Natural killer cell (primary cell): ENCODE measurements around the gene MESP2. TPM values are rescaled to one million over a fixed set of nuclear protein-coding genes. Genes with fewer than 3 reads are reported as not detected.

ENCODE experiments used
- ATAC-seq, 3 donors: fragments of 150-1000 bp in 2 of 3; fragments of 200-7000 bp in 1 of 3; cut with Tn5 transposase; 1 replicate in 1 of 3; 2 replicates in 2 of 3; pipeline ENCODE4 v1.10.0; 2021; ENCODE audit warnings: mild to moderate bottlenecking in 2 of 3, moderate library complexity in 2 of 3
- DNase-seq, 2 donors: peaks; one replicate each; pipeline versions ENCODE4 v3.0.0 to v3.0.0-alpha.2; 2013 to 2021; ENCODE audit warnings: mixed read lengths in 1 of 2
- H3K27ac ChIP-seq: one replicate; pipeline ENCODE4 v1.5.1; 2013; ENCODE audit warnings: mild to moderate bottlenecking, low read length
- H3K27me3 ChIP-seq: one replicate; pipeline ENCODE4 v1.6.1; 2013; ENCODE audit warnings: low read length; ENCODE audit not compliant: control insufficient read depth, insufficient read depth
- H3K36me3 ChIP-seq: one replicate; pipeline ENCODE4 v1.6.1; 2013; ENCODE audit warnings: low read length; ENCODE audit not compliant: control insufficient read depth, insufficient read depth
- H3K4me1 ChIP-seq: one replicate; pipeline ENCODE4 v1.6.1; 2013; ENCODE audit warnings: low read length; ENCODE audit not compliant: control insufficient read depth, insufficient read depth
- H3K4me3 ChIP-seq: one replicate; pipeline ENCODE4 v1.5.1; 2013; ENCODE audit warnings: low read length
- H3K9me3 ChIP-seq: one replicate; pipeline ENCODE4 v1.6.1; 2013; ENCODE audit warnings: low read length; ENCODE audit not compliant: control insufficient read depth, insufficient read depth
- H3K27ac Mint-ChIP-seq, 2 donors: one replicate each; pipeline ENCODE4 v1.8.0; 2022; ENCODE audit warnings: mild to moderate bottlenecking in 2 of 2, mixed read lengths in 2 of 2, moderate library complexity in 1 of 2
- H3K27me3 Mint-ChIP-seq, 2 donors: one replicate each; pipeline ENCODE4 v1.8.0; 2022; ENCODE audit warnings: low read depth in 2 of 2, mixed read lengths in 2 of 2
- H3K36me3 Mint-ChIP-seq: one replicate; pipeline ENCODE4 v1.8.0; 2022; ENCODE audit warnings: mixed read lengths
- H3K4me1 Mint-ChIP-seq, 2 donors: one replicate each; pipeline ENCODE4 v1.8.0; 2022; ENCODE audit warnings: mixed read lengths in 2 of 2
- H3K4me3 Mint-ChIP-seq: one replicate; pipeline ENCODE4 v1.8.0; 2022; ENCODE audit warnings: mild to moderate bottlenecking, moderate library complexity, mixed read lengths
- H3K9me3 Mint-ChIP-seq, 2 donors: one replicate each; pipeline ENCODE4 v1.8.0; 2022; ENCODE audit warnings: mixed read lengths in 2 of 2
- CTCF ChIP-seq: fragments of 200-600 bp; IDR thresholded peaks from one replicate; pipeline ENCODE4 v1.8.0; 2022; ENCODE audit warnings: antibody characterized with exemption
- WGBS: methylation state at CpG from one replicate; pipeline ENCODE4 v1.1.7; 2013; ENCODE audit warnings: missing lambda C conversion rate; ENCODE audit not compliant: insufficient coverage; 5-methylcytosine and 5-hydroxymethylcytosine counted together
- intact Hi-C: fragments of 100-400 bp; cut with micrococcal nuclease; formaldehyde crosslinking; loops from one replicate; pipeline ENCODE4 v1.14.2; 2022
- total RNA-seq, 4 donors: library from RNA; stranded (reverse); fragments of 120-200 nt in 1 of 4; gene quantifications; one replicate each; pipeline versions ENCODE4 v1.2.3 to v1.2.4, GENCODE V29; 2013 to 2022

MESP2 gene, protein sequence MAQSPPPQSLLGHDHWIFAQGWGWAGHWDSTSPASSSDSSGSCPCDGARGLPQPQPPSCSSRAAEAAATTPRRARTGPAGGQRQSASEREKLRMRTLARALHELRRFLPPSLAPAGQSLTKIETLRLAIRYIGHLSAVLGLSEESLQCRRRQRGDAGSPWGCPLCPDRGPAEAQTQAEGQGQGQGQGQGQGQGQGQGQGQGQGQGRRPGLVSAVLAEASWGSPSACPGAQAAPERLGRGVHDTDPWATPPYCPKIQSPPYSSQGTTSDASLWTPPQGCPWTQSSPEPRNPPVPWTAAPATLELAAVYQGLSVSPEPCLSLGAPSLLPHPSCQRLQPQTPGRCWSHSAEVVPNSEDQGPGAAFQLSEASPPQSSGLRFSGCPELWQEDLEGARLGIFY
- total RNA-seq: not detected
- total RNA-seq (2013): 0.11 TPM

GRCh38 chr15:89776274-89777072 is at the start of gene MESP2:
TSS of gene MESP2 (plus strand) at chr15:89776332. CDS start at chr15:89776358, 26 bp downstream.
- ATAC-seq: peak; percentile 67 to 80 (median 71)
- Mint-ChIP-seq H3K4me1 (no peaks in the 10 kb centered on the region), H3K36me3 (no peaks in the 10 kb centered on the region), H3K9me3 (no peaks in the 10 kb centered on the region), H3K27me3 (peaks cover 9% of the 10 kb centered on the region in 2 donors), H3K27ac (no peak within 1 kb of the TSS), H3K4me3 (peak within 1 kb of the TSS; percentile 70)
- no peaks in the 10 kb centered on the region for H3K9me3 ChIP-seq
- intact Hi-C loops: no loop called here
- WGBS: 8% methylated on average over 82 of the region's 82 CpGs
- H3K4me3 ChIP-seq: peak within 1 kb of the TSS; percentile 16
- H3K4me1 ChIP-seq: peaks cover 25% of the 10 kb centered on the region
- H3K27ac ChIP-seq: no peak within 1 kb of the TSS
- no peak for TF ChIP-seq CTCF
- H3K36me3 ChIP-seq: no peaks in the 10 kb centered on the region
- H3K27me3 ChIP-seq: peaks cover 4% of the 10 kb centered on the region
- peak; percentile 52 to 67 for DNase-seq

- intact Hi-C loops: no loop called here
- no peak overlapping the region for H3K4me3 Mint-ChIP-seq
- Histone ChIP-seq H3K4me3 (no peak overlapping the region), H3K27ac (no peak overlapping the region), H3K9me3 (no peaks in the 10 kb centered on the region), H3K27me3 (no peaks in the 10 kb centered on the region), H3K4me1 (no peaks in the 10 kb centered on the region), H3K36me3 (no peaks in the 10 kb centered on the region)
- no peak overlapping the region for H3K27ac Mint-ChIP-seq
- H3K9me3 Mint-ChIP-seq: peaks cover 0 to 2% of the 10 kb centered on the region in 2 donors
- peaks cover 0 to 8% of the 10 kb centered on the region in 2 donors for H3K27me3 Mint-ChIP-seq
- no peaks in the 10 kb centered on the region for H3K36me3 Mint-ChIP-seq
- H3K4me1 Mint-ChIP-seq: no peaks in the 10 kb centered on the region
- TF ChIP-seq CTCF: no peak
- 73% methylated on average over 2 of the region's 2 CpGs for WGBS
- no peak for DNase-seq
- no peak for ATAC-seq
Observed at GRCh38 chr15:89728254-89728653, 47.9 kb upstream of the MESP2 start.

DNA sequence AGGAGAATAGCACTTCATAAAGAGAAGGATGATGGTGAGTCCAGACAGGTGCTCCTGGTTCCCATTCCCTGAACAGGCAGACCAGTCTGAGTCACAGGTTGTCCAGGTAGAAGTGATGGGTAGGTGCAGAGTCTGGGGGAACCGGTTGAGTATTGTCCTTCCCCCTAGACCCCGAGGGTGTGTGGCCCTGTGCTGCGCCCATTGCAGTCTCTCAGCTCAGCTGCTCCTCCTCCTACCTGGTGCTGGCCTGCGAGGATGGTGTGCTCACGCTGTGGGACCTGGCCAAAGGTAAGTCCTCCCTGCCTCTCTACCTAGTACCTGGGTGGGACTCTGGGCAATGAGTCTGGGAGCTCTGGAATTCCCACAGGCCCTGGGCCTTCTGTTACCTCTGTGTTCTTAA is 44.9 kb upstream of the MESP2 start:
- H3K27ac Mint-ChIP-seq: no peak overlapping the region
- no peak for ATAC-seq
- peaks cover 2 to 11% of the 10 kb centered on the region in 2 donors for H3K27me3 Mint-ChIP-seq
- no peaks in the 10 kb centered on the region for H3K36me3 ChIP-seq
- H3K27ac ChIP-seq: no peak overlapping the region
- no peaks in the 10 kb centered on the region for H3K9me3 ChIP-seq
- 88% methylated on average over 5 of the region's 5 CpGs for WGBS
- no peak overlapping the region for H3K4me3 ChIP-seq
- no peak for TF ChIP-seq CTCF
- no peaks in the 10 kb centered on the region for H3K4me1 Mint-ChIP-seq
- H3K27me3 ChIP-seq: no peaks in the 10 kb centered on the region
- no peak for DNase-seq
- H3K9me3 Mint-ChIP-seq: no peaks in the 10 kb centered on the region
- H3K4me3 Mint-ChIP-seq: no peak overlapping the region
- intact Hi-C loops: no loop called here
- no peaks in the 10 kb centered on the region for H3K36me3 Mint-ChIP-seq
- no peaks in the 10 kb centered on the region for H3K4me1 ChIP-seq
